OCI-LY7 (cell line): Measurements from ENCODE around the gene MECR.

ENCODE experiments used
- EZH2phosphoT487 ChIP-seq: fragments of 200-600 bp; sonication (generic); IDR thresholded peaks from 2 replicates; pipeline ENCODE4 v1.6.1; 2018; ENCODE audit warnings: low read depth, borderline replicate concordance, mild to moderate bottlenecking, mixed run types, antibody characterized with exemption, low read length, moderate library complexity, mixed read lengths
- TF ChIP-seq, protein P1 (sequence below): fragments of 200-600 bp; sonication (generic); conservative IDR thresholded peaks from 2 replicates; pipeline ENCODE4 v1.5.1; 2014; ENCODE audit warnings: mild to moderate bottlenecking, antibody characterized with exemption, low read length, moderate library complexity, mixed read lengths

DNA sequence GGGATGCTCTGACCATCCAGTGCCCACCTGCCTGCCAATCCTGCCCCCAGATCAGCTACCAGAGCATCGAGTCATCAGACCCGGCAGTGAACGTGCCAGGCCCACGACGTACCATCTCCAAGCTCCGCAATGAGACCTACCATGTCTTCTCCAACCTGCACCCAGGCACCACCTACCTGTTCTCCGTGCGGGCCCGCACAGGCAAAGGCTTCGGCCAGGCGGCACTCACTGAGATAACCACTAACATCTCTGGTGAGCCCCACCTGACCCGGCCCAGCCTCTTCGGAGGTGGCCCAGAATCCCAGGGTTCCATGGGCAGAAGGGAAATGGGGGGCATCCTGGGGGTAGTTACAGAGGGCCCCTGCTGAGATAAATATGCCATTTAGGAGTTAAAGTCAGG is 48.7 kb upstream of the MECR start:
- TF ChIP-seq, protein P1, sequence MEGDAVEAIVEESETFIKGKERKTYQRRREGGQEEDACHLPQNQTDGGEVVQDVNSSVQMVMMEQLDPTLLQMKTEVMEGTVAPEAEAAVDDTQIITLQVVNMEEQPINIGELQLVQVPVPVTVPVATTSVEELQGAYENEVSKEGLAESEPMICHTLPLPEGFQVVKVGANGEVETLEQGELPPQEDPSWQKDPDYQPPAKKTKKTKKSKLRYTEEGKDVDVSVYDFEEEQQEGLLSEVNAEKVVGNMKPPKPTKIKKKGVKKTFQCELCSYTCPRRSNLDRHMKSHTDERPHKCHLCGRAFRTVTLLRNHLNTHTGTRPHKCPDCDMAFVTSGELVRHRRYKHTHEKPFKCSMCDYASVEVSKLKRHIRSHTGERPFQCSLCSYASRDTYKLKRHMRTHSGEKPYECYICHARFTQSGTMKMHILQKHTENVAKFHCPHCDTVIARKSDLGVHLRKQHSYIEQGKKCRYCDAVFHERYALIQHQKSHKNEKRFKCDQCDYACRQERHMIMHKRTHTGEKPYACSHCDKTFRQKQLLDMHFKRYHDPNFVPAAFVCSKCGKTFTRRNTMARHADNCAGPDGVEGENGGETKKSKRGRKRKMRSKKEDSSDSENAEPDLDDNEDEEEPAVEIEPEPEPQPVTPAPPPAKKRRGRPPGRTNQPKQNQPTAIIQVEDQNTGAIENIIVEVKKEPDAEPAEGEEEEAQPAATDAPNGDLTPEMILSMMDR, result no peak
- no peak for TF ChIP-seq EZH2phosphoT487
